OCI-M1 (cell line): ENCODE results near the gene POLA1.
"Not testable (repeated sequence)": the region's sequence is repeated elsewhere in the genome, so short reads cannot be mapped to it uniquely, and the experiment has no call there.

Source experiments
- DNase-seq: peaks from one replicate; lab custom pipeline; 2025; lab: John Stamatoyannopoulos, UW

The POLA1 gene

DNA sequence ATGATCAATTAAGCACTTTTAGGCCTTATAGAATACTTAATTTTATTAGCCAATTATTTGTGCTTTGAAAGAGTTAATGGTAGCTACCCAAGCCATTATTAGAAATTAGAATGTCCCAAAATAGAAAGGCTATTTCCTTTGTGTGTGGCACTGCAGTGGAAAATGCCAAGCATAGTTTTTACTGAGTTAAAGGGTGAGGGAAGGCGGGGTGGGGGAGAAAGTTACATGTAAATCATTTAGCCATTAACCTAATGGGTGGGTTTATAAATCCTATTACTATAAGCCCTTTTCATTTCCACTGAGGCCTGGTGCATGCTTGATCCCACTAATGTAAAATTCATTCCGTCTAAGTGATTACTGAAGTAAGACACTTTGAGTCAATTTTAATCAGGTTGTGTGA lies 105.8 kb downstream of the POLA1 start:
- no peak for DNase-seq

DNA sequence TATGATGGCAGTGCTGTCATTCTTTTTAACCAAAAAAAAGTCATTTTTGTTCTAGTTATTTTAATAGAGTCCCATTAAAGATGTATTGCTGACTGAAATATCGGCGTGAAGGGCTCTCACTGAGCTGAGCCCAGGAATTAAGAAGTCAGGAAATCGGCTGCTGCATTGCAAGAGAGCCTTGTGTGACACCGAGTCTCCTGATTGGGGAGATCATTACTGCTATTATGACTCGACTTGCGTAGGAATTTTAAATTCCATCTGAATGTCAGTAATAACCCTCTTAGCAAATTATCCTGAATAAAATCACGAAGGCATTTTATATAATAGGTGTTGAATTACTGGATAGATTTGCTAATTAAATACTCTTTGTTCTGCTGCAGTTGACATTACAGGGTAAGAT lies 111.5 kb downstream of the POLA1 start:
- no peak for DNase-seq

DNA sequence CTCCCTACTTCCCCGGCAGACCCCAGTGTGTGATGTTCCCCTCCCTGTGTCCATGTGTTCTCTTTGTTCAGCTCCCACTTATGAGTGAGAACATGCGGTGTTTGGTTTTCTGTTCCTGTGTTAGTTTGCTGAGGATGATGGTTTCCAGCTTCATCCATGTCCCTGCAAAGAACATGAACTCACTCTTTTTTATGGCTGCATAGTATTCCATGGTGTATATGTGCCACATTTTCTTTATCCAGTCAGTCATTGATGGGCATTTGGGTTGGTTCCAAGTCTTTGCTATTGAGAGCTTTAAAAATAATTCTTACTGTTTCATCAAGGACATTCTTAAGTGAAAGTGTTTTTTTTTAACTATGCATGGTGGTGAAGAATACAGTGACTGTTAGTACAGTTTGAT lies 126.1 kb downstream of the POLA1 start:
- DNase-seq = not testable (repeated sequence)

DNA sequence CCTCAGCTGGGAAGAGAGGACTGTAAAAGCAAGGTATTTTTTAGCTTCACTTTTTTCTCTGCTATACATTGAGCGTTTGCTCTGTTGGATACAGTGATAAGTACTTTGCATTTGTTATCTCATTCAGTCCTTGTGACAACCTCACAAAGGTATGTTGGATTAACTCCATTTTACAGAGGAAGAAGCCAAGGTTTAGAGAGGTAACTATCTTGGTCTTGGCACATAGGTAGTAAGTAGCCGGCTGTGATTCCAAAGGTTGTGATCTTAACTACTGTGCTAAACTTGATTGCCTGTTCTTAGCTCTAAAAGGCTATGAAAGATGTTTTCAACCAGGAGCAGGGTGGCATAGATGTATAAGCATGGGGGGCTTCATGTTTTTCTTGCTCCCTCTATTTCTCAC lies 134.4 kb downstream of the POLA1 start:
- DNase-seq = no peak

DNA sequence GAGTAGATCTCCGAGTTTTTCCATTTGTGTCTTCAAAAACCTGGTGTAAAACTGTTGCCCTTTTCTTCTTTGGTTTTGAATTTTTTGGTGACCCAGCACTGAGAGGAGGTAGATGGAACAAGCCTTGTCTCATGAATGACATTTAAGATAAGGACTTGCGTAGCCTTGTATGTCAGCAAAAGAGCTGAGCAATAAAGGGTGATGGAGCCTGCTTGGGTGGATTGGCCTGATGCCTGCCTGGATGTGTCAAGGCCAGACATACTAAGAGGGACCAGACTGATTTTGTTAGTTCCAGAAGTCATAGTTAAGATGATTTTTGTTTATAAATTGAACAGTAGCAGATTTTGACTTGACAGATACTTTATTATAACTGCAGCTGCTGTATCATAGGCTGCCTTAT lies 134.9 kb downstream of the POLA1 start:
- DNase-seq = no peak

DNA sequence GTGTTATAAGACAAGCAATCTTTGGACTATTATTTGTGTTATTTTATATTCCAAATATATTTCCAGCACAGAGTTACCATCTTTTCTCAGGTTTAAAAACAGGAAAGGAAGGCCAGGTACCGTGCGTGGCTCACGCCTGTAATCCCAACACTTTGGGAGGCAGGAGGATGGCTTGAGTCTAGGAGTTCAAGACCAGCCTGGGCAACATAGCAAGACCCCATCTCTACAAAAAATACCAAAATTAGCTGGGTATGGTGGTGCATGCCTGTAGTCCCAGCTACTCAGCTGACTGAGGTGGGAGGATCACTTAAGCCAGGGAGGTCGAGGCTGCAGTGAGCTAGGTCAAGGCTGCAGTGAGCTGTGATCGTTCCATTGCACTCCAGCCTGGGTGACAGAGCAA lies 140.0 kb downstream of the POLA1 start:
- no peak for DNase-seq

DNA sequence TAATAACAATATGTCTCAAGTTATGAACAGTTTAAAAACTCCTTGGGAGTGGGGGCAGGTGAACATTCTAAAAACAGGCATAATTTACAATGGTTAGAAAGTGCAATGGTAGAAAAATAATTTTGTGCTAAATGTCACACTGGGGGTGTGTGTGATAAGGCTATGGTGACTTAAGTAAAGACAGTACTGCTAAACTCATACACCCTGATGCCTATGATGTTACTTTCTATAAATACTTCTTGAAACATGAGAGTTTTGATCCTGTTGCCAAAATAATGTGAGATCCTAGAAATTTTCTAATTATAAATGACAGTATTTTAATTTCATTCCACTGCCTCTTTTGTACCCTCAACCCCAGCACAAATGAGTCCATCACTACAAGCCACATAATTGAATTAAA lies 144.2 kb downstream of the POLA1 start:
- DNase-seq = no peak

DNA sequence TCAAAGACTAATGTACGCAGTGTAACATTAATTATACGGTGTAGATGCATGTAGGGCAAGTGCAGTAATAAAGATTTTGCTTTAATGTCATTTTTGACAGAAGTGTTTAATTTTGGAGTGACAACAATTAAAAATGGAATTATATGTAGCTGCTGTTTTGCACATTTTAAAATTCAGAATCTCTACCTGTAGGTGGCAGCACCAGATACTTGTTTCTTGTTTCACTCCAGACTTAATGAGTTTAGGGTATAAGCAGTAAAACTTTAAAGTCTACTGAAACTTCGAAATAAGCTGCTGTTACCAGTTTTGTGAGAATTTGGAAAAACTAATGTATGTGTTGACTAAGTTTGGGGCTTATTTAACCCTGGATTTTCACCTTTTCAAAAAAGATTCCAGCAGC lies 144.9 kb downstream of the POLA1 start:
- peak; percentile 59 for DNase-seq

DNA sequence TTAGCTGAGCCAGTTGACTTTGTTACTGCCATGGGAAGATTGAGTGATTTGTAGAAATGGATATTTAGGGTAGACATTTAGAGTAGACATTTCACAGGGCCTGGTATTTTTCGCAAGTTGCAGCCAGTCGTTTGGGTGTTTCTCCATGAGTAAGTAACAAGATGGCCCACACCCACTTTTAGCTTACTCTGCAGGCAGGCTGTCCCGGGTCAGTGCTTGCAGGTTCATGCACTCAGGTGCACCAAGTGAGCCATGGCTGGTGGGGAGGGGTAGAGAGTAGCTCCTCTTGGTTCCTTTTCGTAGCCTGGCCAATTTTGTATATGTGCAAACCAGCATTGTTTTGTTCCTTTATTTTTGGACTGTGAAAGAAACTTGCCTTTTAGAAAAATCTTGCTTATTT lies 145.6 kb downstream of the POLA1 start:
- DNase-seq = no peak

DNA sequence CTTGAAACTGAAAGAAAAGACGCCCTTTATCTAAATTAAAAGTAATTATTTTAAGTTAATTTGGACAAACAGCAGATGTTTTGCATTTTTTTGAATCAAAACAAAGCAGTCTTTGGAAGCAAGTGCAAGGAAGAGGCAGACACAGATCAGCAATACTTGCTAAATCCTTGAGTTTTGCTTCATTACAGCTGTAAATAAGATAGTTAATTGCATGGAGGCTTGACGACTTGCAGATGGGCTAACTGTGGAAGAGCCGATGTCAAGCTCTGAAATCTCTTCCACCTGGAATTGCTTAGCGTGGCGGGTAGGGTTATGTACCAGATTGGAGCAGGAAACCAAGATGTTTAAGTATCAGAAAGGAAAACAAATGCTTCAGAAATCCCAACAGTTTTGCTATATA lies 148.8 kb downstream of the POLA1 start:
- no peak for DNase-seq

DNA sequence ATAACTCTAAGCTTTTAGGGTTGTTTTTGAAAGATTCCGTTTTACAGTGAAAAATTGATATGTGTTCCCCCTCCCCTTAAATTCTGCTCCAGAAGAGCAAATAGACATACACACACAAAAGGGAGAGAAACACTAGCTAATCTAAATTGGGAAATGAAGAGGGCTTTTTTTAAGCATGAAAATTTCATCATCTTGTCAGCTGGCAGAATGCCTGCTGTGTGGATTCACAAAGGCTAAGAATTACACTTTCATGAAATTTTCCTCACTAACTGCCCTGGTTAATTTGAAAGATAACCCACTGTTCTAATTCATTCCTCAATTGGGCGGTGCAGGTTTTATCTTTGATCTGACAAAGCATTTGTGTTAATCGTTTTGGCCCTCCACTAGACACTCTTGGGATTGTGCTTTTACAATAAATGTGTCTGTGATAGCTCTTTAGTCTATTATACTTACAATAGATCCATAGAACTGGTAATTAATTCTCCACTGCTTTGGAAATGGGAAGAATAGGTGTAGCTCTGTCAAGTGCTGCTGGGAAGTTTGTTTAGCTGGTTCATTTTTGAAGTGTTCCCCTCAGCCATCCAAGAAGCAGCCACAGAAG lies 152.9 kb downstream of the POLA1 start:
- DNase-seq = peak; percentile 10

DNA sequence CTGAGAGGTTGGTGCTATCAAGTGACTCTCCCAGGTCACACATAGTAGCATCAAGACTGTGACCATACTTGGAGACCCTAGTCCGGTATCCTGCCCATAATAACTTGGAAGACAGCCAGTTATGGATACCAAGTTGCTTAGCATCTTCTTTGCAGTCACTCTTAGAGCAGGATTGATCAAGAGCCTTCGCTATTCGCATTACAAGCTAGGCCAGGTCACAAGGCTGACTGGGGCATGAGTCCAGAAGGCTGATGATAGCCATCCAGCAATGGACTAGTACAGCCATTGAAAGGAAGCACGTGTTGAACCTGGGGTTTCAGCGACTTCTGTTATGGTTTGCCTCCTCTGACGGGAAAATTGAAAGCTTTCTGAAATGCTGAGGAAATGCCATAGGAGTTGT lies 157.6 kb downstream of the POLA1 start:
- DNase-seq = no peak

DNA sequence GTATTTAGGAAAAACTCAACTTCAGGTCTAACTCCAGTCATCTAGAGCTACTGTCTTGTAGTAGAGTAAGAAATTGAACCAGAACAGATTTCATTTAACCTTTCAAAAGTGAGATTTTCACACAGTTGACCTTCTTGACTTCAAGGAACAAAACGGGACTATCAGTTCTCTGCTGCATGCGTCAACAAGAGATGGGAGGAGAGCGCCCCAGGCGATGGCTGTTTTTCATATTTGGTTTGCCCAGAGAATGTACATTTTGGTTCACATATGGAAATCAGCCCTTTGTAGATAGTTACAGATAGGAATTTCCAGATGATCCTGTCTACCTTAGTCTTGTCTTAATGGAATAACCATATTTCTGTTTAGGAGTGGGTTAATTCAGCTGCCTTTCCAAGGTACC lies 158.1 kb downstream of the POLA1 start:
- DNase-seq = no peak

DNA sequence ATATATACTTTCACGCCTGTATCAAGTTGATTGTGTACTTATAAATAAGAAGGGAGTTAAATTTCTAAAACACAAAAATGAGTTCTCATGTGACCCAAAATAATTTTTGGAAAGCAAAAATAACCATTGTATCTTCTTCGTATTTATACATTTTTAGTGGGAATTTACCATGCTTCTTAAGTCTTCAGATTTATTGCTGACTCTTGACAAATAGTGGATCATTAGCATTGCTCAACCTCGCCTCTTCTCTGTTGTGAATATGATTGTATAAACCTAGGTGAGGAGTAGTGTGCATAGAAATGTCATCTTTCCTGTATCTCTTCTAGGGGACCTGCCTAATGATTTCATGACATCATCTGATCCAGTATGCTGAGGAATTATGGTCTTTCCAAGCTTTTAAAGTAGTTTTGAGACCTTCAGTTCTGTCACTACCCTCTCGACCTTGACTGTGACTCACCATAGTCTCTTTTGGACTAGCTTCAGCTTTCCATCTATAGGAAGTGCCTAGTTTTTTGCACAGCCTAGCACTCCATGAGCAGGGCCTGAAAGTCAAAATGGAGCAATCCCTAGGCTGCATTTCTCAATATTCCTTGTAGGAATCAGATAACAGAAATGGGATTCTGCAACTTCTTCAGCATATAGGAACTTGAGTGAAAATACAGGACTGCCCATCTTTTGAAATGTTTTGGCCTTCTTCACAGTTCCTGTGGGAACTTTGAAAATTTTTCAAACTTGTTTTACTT lies 164.5 kb downstream of the POLA1 start:
- DNase-seq = no peak

DNA sequence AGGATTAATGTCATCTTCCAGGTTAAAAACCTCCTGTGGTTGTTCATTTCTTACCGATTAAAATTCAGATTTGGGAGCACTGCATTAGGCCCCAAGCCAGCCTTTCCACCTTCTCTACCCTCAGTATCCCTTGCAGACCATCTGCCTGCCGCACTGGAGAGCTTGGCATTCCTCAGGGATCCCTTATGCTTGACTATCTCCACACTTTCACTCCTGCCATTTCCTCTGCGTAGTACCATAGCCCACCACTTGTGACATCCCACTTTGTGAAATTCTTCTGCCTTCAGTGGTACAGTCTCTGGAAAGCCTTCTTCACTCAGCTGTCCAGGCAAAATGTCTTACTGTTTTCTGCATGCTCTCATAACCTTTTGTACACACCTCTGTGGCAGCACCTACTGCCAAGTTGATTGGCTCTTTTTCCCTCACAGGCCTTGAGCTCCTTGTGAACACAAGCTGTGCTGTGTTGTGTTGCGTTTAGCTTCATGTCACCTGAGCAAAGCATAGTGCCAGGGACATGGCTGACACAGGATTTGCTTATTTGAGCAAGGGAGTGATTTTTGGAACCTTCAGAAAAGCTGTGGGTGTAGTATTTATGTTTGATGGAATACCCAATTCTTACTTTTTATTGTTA lies 165.6 kb downstream of the POLA1 start:
- DNase-seq = no peak

DNA sequence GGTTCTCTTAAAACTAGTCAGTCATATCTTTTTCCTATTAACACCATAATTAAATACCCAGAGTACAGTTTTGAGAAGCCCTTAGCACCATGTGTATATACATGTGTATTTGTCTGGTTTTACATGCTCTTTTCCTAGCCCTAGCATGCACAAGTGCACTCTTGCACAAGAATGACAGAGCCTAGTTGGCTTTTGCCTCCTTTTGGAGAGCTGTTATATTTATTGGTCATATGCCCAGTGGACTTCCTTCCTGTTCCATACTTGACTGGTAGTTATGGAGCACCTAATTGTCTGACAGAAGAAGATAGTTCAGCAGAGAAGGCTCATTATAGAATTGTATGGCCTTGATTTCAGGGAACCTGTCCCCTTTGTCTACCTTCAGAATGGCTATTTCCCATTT lies 166.4 kb downstream of the POLA1 start:
- DNase-seq = peak; percentile 3

DNA sequence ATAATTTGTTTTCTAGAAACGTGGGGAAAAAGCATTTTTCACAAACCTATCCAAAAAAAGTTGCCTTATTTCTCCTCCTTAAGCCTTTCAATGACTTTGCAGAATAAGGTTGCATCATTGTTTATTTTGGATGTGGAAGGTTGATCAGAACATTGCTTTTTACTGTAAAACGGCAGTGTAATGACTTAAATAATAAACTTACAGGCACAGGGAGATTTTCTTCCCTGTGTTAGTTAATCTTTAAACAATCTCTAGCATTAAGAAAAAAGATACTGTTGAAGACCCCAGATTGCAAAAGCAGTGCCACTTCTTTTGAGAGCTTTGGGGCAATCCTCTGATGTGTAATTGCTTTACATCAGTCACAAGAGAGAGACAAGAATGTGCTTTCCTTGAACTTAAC lies 168.6 kb downstream of the POLA1 start:
- peak; percentile 37 for DNase-seq

DNA sequence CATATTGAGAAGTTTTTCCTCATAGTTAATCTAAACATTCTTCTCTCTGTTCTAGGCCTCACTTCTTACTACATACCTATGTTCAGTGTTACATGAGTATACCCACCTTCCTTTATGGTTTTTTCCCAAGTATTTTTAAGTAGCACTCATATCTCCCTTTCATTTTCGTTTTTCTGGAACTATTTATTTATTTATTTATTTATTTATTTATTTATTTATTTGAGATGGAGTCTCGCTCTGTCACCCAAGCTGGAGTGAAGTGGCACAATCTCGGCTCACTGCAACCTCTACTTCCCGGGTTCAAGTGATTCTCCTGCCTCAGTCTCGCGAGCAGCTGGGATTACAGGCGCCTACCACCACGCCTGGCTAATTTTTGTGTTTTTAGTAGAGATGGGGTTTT lies 170.1 kb downstream of the POLA1 start:
- DNase-seq = not testable (repeated sequence)

DNA sequence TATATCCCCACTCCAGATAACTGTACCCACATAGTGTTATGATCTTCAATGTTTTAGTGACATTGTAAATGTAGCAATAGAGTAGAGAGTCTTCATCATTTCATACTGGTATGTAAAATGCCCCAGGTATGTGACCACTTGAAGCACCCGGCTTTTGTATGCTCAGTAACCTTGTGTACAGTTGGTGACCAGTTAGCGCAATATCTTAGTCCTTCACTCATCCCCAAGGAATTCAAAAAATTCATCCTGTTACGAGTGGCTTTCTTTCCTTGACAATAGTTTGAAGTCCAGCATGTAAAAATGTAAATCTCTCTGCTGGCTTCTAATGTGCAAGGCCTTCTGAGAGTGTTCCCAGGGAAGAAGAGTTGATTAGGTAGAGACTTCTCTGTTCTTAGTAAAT lies 176.4 kb downstream of the POLA1 start:
- DNase-seq = no peak

DNA sequence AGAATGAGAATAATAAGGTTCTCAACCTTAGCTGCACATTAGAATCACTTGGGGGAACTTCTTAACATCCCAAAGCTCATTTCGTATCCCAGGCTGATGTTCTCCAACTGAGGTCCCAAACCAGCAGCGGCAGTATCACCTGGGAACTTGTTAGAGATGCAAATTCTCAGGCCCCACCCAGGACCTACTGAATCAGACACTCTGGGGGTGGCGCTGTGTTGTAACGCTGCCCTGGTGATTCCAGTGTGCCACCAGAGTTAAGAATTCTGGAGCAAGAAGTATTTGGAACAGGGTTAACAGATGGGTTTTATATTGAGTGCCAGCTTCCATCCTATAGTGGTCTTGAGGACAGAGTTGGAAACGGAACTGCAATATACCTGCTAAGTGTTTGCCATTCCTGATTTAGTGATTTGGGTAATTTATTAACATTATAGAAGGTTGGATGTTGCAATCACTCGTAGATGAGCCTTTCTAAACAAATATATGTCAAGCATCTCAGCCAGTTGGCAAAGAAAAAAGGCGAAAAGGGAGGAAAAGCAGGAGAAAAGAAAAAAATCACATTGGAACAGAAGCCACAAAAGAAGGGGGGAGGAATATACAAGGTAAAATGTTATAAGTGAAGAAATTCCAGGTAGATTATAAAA lies 181.0 kb downstream of the POLA1 start:
- DNase-seq = no peak

DNA sequence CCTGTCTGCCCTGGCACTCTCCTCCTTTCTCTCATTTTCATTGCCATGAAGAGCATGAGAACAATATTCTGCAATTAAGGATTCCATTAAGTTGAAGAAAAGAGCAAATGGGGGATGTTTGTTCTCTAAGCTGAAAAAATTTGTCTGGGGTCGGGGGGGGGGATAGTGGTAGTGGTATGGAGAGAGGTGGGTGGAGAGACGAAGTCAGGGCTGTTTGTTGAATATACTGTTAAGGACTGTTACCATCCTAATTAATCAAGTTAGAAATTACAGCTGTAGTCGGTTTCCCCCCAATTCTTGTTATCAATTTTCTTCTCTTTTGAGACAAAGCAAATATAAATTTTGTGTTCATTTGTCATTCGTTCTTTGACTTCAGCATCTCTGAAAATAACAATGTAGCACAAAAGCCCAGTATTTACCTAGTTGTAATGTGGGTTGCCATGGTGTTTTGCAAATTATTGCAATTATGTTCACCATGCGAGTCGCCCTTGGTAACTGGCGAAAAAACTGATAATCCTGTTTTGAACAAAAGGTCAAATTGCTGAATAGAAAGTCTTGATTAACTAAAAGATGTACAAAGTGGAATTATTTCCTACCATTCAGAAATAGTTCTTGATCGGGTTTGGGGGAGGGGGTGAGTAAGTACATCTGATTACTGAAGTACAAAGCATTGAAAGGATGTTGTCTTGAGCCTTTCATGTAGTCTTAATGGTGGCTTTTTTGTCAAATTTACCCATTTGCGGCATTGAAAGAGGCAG lies 183.0 kb downstream of the POLA1 start:
- no peak for DNase-seq

DNA sequence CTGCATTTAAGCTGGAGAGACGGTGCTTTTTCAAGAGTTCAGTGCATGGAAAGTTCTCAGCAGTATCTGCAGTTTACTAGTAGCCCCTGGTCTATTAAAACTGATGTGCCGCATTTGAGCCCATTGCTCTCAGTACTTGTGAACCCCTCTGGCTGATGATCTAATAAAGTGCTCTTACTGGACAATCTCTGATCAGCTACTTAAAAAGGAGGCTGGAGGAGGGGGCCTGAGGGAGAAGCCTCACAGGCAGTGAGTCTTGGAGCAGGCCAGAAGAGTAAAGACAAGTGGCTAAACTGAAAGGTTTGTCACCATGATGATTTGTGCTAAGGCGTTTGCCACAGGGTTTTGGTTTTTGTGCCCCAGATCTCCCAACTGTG lies 183.6 kb downstream of the POLA1 start:
- no peak for DNase-seq
